CD14-positive monocyte (primary cell): Measurements from ENCODE around the gene FBXL17. TPM values are rescaled to one million over a fixed set of nuclear protein-coding genes. Genes with fewer than 3 reads are reported as not detected.

Experiments used
- DNase-seq, 3 donors: peaks; one replicate each; pipeline ENCODE4 v3.0.0-alpha.2; 2011 to 2022
- H2AFZ ChIP-seq: 2 replicates; pipeline ENCODE4 v1.6.0; 2012; ENCODE audit warnings: mild to moderate bottlenecking, low read depth, low read length, inconsistent platforms; ENCODE audit not compliant: insufficient read depth, poor library complexity, severe bottlenecking
- H3K27ac ChIP-seq, 2 donors: 1 replicate in 1 of 2; 2 replicates in 1 of 2; pipeline ENCODE4 v1.5.1; 2012 to 2013; ENCODE audit warnings: low read length in 2 of 2, control low read depth in 1 of 2, inconsistent platforms in 1 of 2, low read depth in 1 of 2, mild to moderate bottlenecking in 1 of 2
- H3K27me3 ChIP-seq, 2 donors: one replicate each; pipeline versions ENCODE4 v1.6.0 to v1.6.1; 2011 to 2013; ENCODE audit warnings: low read length in 2 of 2; ENCODE audit not compliant: control insufficient read depth in 2 of 2, insufficient read depth in 2 of 2
- H3K36me3 ChIP-seq, 2 donors: replicated peaks in 1 of 2; 1 replicate in 1 of 2; 2 replicates in 1 of 2; pipeline versions ENCODE4 v1.5.1 to v1.6.1; 2012 to 2013; ENCODE audit warnings: low read length in 2 of 2, control low read depth in 1 of 2, inconsistent platforms in 1 of 2, mild to moderate bottlenecking in 1 of 2; ENCODE audit not compliant: insufficient read depth in 2 of 2, control insufficient read depth in 1 of 2
- H3K4me1 ChIP-seq, 2 donors: 1 replicate in 1 of 2; 2 replicates in 1 of 2; pipeline versions ENCODE4 v1.5.1 to v1.6.1; 2012 to 2013; ENCODE audit warnings: low read length in 2 of 2, control low read depth in 1 of 2, inconsistent platforms in 1 of 2, mild to moderate bottlenecking in 1 of 2, moderate library complexity in 1 of 2; ENCODE audit not compliant: insufficient read depth in 2 of 2, control insufficient read depth in 1 of 2
- H3K4me2 ChIP-seq: replicated peaks from 2 replicates; pipeline ENCODE3; 2012; ENCODE audit warnings: low read length, moderate library complexity, mild to moderate bottlenecking; ENCODE audit not compliant: poor library complexity, severe bottlenecking; ENCODE audit errors: extremely low read depth
- H3K4me3 ChIP-seq, 3 experiments: fragments of 200-600 bp in 1 of 3; sonication (generic) in 1 of 3; replicated peaks in 1 of 3; 1 replicate in 2 of 3; 2 replicates in 1 of 3; pipeline ENCODE4 v1.5.1; 2011 to 2013; ENCODE audit warnings: low read length in 3 of 3, mild to moderate bottlenecking in 3 of 3, control low read depth in 2 of 3, low read depth in 2 of 3, inconsistent platforms in 1 of 3, moderate library complexity in 1 of 3
- H3K79me2 ChIP-seq: 2 replicates; pipeline ENCODE4 v1.6.0; 2012; ENCODE audit warnings: mild to moderate bottlenecking, control low read depth, inconsistent platforms, low read length, moderate library complexity; ENCODE audit not compliant: insufficient read depth
- H3K9ac ChIP-seq: 2 replicates; pipeline ENCODE4 v1.6.0; 2017; ENCODE audit warnings: low read length, mild to moderate bottlenecking; ENCODE audit not compliant: insufficient read depth, poor library complexity, severe bottlenecking
- H3K9me3 ChIP-seq, 2 donors: replicated peaks in 1 of 2; 1 replicate in 1 of 2; 2 replicates in 1 of 2; pipeline versions ENCODE4 v1.5.1 to v1.6.1; 2012 to 2013; ENCODE audit warnings: low read length in 2 of 2, control low read depth in 1 of 2; ENCODE audit not compliant: control insufficient read depth in 1 of 2, insufficient read depth in 1 of 2
- H4K20me1 ChIP-seq: 2 replicates; pipeline ENCODE4 v1.6.0; 2012; ENCODE audit warnings: mild to moderate bottlenecking, low read length, control low read depth, moderate library complexity; ENCODE audit not compliant: insufficient read depth
- H3K27ac Mint-ChIP-seq, 7 donors: one replicate each; pipeline ENCODE4 v1.8.0; 2020; ENCODE audit warnings: mild to moderate bottlenecking in 7 of 7, mixed read lengths in 7 of 7, moderate library complexity in 6 of 7, inconsistent platforms in 2 of 7
- H3K27me3 Mint-ChIP-seq, 3 donors: one replicate each; pipeline ENCODE4 v1.8.0; 2021 to 2022; ENCODE audit warnings: low read depth in 3 of 3, mild to moderate bottlenecking in 3 of 3, mixed read lengths in 3 of 3, moderate library complexity in 3 of 3, inconsistent platforms in 1 of 3
- H3K36me3 Mint-ChIP-seq, 2 donors: one replicate each; pipeline ENCODE4 v1.8.0; 2020; ENCODE audit warnings: mixed read lengths in 2 of 2, inconsistent platforms in 1 of 2, mild to moderate bottlenecking in 1 of 2
- H3K4me1 Mint-ChIP-seq: one replicate; pipeline ENCODE4 v1.8.0; 2020; ENCODE audit warnings: mild to moderate bottlenecking, mixed read lengths
- H3K4me3 Mint-ChIP-seq, 2 donors: one replicate each; pipeline ENCODE4 v1.8.0; 2020; ENCODE audit warnings: mild to moderate bottlenecking in 2 of 2, mixed read lengths in 2 of 2, moderate library complexity in 1 of 2
- H3K9me3 Mint-ChIP-seq, 7 donors: one replicate each; pipeline ENCODE4 v1.8.0; 2020 to 2022; ENCODE audit warnings: mixed read lengths in 7 of 7, mild to moderate bottlenecking in 6 of 7, moderate library complexity in 6 of 7, inconsistent platforms in 2 of 7
- CTCF ChIP-seq: fragments of 200-600 bp; IDR thresholded peaks from one replicate; pipeline ENCODE4 v1.8.0; 2022; ENCODE audit warnings: antibody characterized with exemption, mild to moderate bottlenecking
- WGBS: methylation state at CpG from one replicate; pipeline ENCODE4 v1.1.5; 2013; ENCODE audit warnings: missing lambda C conversion rate; ENCODE audit not compliant: insufficient coverage; 5-methylcytosine and 5-hydroxymethylcytosine counted together
- intact Hi-C, 2 donors: fragments of 100-400 bp; cut with micrococcal nuclease; formaldehyde crosslinking; loops; one replicate each; pipeline versions ENCODE4 v1.15.0 to v1.15.1; 2023
- polyA plus RNA-seq, 3 donors: library from polyadenylated mRNA; depleted of rRNA in 1 of 3; unstranded in 2 of 3; stranded (reverse) in 1 of 3; fragments of 300-500 nt in 2 of 3; fragments of >200 nt in 1 of 3; fragmentation: Illumina TruSeq in 2 of 3; gene quantifications; 1 replicate in 2 of 3; 2 replicates in 1 of 3; pipeline ENCODE4 v1.2.3, GENCODE V29; 2012 to 2021

Gene FBXL17
- polyA plus RNA-seq, 3 donors, result 1.5 to 6.6 (median 2.0) TPM

- Histone ChIP-seq H3K4me2 (no peak overlapping the region), H3K4me3 (no peak overlapping the region), H3K27ac (no peak overlapping the region), H3K36me3 (no peaks in the 10 kb centered on the region), H2AFZ (no peak overlapping the region), H3K4me1 (no peaks in the 10 kb centered on the region), H3K79me2 (no peaks in the 10 kb centered on the region), H3K27me3 (no peaks in the 10 kb centered on the region), H3K9me3 (peaks cover 0 to 4% of the 10 kb centered on the region in 2 donors), H4K20me1 (no peaks in the 10 kb centered on the region), H3K9ac (no peak overlapping the region)
- intact Hi-C loops, result no loop called here
- H3K27ac Mint-ChIP-seq, result no peak overlapping the region
- H3K36me3 Mint-ChIP-seq, result no peaks in the 10 kb centered on the region
- no peak for TF ChIP-seq CTCF
- H3K9me3 Mint-ChIP-seq, result peaks cover 3 to 18% (median 9%) of the 10 kb centered on the region in 7 donors
- no peak overlapping the region for H3K4me3 Mint-ChIP-seq
- peaks cover 0 to 4% (median 0%) of the 10 kb centered on the region in 3 donors for H3K27me3 Mint-ChIP-seq
- no peak for DNase-seq
- H3K4me1 Mint-ChIP-seq, result no peaks in the 10 kb centered on the region
- 100% methylated on average over 2 of the region's 5 CpGs for WGBS
Observed at GRCh38 chr5:108420158-108420557, 38.3 kb upstream of the FBXL17 start.

- no peak for DNase-seq
Observed at GRCh38 chr5:108418197-108418596, 36.3 kb upstream of the FBXL17 start.

More at GRCh38 chr5:108418197-108418596, 36.3 kb upstream of the FBXL17 start:
- no peak overlapping the region for H3K4me3 Mint-ChIP-seq
- Histone ChIP-seq H2AFZ (no peak overlapping the region), H3K27me3 (no peaks in the 10 kb centered on the region), H3K79me2 (no peaks in the 10 kb centered on the region), H3K9me3 (peaks cover 0 to 4% of the 10 kb centered on the region in 2 donors), H3K4me3 (no peak overlapping the region), H3K4me1 (no peaks in the 10 kb centered on the region), H3K36me3 (no peaks in the 10 kb centered on the region), H3K4me2 (no peak overlapping the region), H4K20me1 (no peaks in the 10 kb centered on the region), H3K27ac (no peak overlapping the region), H3K9ac (no peak overlapping the region)
- no peaks in the 10 kb centered on the region for H3K4me1 Mint-ChIP-seq
- WGBS, result 96% methylated on average over 7 of the region's 8 CpGs
- TF ChIP-seq CTCF, result no peak
- peaks cover 2 to 12% (median 8%) of the 10 kb centered on the region in 7 donors for H3K9me3 Mint-ChIP-seq
- no peak overlapping the region for H3K27ac Mint-ChIP-seq
- H3K27me3 Mint-ChIP-seq, result peaks cover 0 to 4% (median 1%) of the 10 kb centered on the region in 3 donors
- intact Hi-C loops, result no loop called here
- H3K36me3 Mint-ChIP-seq, result no peaks in the 10 kb centered on the region
